HG03432 (cell line): ENCODE measurements around the gene ZNF236.
A peak's percentile ranks its signal among the peaks of the same experiment; 100 is the strongest.

Experiments
- ATAC-seq: cut with Tn5 transposase; IDR thresholded peaks from one replicate; pipeline ENCODE4 v1.9.1; 2021; ENCODE audit warnings: mild to moderate bottlenecking, moderate library complexity; ENCODE audit not compliant: unreplicated experiment

The ZNF236 gene

DNA sequence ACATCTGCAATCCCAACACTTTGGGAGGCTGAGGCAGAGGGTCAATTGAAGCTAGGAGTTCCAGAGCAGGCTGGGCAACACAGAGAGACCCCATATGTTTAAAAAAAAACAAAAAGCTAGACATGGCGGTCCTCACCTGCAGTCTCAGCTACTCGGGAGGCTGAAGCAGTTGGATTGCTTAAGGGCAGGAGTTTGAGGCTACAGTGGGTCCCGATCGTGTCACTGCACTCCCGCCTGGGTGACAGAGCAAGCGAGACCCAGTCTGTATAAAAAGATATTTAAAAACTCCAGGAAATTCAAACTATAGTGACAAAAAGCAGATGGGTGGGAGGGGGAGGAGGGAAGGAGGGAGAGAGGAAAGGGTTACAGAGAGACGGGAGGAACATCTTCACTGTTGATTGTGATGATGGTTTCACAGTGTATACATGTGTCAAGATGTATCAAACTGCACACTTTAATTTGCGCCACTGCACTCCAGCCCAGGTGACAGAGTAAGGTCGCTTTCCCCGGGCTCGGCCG, 942 bp upstream of the ZNF236 start:
- no peak for ATAC-seq

DNA sequence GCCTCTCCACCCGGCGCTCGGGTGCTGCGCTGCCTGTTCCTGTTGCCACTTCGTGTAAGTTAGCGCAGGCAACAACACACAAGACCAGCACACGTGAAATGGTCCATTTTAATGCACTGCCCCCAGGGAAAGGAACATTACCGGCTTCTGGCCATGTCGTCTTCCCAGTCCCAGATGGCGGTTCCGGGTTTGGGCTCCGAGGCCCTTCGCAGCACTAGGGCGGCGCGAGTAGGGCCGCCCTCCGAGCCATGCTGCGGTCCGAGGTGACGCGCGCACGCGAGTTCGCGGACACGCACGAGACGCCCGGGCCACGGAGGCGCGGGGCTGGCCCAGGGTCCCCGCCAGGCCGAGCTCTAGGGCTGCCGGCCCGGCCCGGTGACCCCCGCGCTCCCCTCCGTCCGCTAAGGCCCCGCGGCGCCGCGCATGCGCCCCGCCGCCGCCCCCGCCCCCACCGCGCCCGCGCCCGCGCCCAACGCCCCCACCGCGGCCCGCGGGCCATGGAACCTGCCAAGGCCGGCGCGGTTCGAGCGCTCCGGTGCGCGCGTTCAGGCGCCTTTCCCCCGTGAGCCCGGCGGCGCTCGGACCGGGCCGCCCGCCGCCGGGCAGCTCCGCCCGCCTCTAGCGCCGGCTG, 367 bp upstream of the ZNF236 start:
- peak; percentile 51 for ATAC-seq

DNA sequence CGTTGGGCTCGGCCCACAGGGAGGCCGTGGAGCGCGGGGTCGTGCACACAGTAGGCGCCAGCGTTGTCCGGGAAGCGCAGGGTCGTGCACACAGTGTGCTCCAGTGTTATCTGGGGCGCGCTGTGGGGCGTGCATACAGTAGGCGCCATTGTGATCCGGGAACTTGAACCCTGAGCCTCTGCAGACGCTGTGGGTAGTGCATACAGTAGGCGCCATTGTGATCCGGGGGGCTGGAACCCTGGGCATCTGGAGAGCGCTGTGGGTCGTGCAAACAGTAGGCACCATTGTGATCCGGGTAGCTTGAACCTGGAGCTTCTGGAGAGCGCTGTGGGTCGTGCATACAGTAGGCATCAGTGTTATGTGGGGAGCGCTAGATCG, 793 bp downstream of the ZNF236 start:
- ATAC-seq = no peak

DNA sequence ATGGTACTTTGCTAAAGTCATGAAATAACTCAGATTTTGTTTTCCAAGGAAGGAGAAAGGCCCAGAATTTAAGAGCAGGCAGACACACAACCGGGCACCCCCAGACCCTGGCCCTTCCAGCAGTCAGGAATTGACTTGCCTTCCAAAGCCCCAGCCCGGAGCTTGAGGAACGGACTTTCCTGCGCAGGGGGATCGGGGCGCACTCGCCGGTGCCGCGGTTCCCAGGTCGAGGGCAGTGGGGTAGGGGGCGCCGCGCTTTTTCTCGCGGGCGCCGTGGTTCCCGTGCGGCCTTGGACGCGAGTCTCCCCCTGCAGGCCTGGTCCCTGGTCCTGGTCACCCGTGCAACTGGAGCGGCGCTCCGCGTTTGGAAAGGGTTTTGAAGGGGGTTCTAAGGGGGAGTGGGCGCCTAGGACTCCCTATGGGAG, 1.2 kb downstream of the ZNF236 start:
- ATAC-seq = no peak

DNA sequence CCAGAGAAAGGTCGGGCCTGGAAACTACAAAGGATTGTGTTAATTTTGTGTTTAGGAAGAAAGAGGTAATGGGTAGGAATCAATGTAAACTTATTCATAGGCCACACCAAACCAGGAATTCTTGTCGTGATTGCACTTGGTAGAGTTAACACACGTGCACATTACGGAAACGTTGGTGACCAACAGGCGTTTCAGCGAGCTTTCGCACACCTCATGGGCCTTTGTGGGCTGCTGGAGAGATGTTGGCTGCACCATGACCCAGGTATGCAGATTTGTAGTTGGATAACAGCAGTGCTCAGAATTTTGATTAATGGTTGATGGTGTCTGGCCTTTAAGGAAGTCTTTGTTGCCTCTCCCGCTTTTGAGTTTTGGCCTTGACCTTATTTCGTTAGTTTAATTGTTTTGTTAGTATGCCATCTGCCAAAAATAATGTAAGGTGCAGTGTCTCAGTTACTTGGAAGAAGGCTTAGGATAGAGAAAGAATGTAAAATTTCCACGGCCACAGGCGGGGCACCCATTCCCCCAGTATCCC, 1.9 kb downstream of the ZNF236 start:
- ATAC-seq = no peak

DNA sequence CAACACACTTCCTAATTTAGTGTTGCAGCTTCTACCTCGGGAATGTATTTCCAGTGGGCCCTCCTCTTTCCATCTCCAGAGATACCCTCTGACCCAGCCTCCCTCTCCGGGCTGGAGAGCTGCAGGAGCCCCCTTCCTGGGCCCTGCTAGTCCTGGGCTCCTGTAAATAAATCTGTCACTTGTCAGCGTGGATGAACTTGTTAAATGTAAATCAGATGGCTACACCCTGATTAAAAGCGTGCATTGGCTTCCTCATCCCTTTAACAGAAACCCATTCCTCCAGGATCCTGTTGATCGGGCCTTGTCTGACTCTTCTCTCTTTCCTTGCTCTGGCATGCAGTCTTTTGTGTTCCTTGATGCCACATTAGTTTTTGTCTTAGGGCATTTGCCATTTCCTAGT, 2.4 kb downstream of the ZNF236 start:
- ATAC-seq = no peak

DNA sequence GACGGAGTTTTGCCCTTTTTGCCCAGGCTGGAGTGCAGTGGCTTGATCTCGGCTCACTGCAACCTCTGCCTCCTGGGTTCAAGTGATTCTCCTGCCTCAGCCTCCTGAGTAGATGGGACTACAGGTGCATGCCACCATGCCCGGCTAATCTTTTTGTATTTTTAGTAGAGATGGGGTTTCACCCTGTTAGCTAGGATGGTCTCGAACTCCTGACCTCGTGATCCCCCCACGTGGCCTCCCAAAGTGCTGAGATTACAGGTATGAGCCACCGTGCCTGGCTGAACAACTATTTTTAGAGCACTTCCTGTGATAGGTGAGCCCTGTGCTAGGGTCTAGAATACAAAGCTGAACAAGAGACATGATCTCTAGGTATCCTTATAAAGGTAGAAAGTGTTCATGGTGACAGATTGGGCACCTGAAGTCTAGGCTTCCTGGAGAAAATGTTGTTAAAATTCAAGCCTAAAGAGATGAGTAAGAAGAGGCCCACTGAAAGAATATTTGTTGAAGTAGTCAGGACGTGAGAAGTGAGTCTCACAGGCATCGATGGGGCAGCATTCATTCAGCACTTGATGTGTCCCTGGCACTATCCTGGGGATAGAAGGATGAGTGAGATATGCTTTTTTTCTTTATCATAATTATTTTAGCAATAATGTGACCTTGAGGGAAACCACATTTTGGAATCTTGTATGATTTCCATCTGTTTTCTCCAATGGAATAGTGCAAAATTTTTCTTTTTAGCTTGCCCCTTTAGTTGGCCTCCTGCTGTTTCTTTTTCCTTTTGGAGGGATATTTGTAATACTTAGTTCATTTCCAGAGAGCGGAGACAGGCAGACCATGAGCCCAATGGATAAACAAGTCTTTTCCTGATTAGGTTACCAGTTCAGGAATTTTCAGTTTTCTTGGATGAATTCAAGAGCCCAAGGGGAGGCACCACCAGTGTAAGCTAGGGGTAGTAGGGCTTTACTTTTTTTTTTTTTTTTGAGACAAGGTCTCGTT, 5.1 kb downstream of the ZNF236 start:
- ATAC-seq = no peak

DNA sequence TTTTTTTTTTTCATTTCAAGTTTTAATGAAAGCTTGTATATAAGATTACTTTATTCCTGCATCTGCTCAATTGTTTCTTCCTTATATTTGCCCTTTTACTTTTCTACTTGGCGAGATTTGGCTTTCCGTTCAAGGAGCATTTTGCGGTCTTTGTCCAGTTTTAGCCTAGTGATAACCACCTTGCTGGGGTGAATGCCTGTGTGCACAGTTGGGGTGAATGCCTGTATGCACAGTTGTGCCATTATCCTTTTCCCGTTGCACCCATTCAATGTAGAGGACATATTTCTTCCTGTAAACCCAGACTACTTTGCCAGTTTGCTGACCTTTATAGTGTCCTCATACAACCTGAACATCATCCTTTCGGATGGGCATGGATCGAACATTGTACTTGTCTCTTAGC, 12.0 kb downstream of the ZNF236 start:
- ATAC-seq = no peak

DNA sequence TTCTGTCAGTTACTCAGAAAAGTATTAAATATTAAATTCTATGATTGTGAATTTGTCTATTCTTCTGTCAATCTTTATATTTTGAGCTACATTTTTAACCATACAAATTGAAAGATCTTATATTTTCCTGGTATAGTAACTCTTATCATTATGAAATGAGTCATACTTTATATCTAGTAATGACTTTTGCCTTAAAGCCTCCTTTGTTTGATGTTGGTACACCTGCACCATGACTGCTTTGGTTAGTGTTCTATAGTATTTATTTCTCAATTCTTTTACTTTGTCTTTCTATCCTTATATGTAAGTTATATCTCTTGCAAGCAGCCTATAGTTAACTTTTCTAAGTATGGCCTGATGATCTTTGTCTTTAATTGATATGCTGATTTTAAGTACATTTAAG, 13.0 kb downstream of the ZNF236 start:
- no peak for ATAC-seq

DNA sequence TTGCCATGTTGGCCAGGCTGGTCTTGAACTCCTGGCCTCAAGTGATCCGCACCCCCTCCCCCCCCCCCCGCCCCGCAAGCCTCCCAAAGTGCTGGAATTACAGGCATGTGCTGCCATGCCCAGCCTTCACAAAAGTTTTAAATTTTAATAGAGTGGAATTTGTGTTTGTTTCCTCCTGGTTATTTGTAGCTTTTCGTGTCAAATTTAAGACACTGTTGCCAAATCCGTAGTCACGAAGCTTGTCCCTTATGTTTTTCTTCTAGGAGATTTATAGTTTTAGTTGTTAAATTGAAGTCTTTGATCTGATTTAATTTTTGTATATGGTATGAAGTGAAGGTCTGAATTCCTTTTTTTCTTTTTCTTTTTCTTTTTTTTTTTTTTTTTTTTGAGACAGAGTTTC, 14.7 kb downstream of the ZNF236 start:
- ATAC-seq = no peak

DNA sequence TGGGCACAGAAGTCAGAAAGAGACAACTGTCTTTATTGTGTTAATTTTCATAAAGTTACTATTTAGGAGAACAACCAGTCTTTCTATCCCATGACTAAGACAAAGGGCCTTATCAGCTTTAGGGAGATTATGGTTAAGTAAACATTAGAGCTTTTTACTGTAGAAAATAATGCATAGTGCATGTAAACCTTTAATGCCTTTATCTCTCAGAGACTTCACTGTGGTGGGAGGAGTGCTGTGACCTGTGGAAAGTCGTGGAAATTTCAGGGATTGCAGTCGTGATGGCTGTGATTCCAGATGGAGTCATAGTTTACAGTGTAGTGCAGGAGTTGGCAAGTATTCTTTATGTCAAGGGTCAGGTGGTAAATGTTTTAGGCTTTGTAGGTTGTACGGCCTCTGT, 15.8 kb downstream of the ZNF236 start:
- ATAC-seq = no peak

DNA sequence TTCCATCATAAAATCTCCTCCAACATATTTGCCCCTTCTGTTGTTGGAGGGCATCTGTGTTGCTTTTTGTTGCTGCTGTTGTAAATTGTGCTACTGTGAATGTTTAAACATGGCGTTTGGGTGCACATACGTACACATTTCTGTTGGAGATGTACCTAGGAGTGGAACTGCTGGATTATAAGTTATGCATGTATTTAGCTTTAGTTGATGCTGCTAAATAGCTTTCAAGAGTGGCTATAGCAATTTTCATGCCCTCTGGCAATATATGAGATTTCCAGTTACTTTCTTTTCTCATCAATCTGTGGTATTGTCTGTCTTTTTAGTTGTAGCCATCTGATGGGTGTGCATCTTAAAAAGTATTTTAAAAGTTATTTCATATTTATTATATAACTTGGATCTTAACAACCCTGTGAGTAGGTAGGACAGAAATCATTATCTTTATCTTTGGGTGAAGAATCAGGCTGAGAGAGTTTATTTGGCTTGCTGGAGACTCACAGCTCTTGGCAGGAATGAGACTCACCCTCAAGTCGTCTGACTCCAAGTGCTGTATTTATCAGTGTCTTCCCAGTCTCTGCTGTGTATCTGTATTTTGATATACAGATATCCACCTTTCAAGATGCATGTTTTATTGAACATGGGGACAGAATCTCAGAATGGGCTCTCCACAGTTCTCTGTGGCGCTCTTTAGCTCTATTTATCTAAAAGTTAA, 16.9 kb downstream of the ZNF236 start:
- no peak for ATAC-seq

DNA sequence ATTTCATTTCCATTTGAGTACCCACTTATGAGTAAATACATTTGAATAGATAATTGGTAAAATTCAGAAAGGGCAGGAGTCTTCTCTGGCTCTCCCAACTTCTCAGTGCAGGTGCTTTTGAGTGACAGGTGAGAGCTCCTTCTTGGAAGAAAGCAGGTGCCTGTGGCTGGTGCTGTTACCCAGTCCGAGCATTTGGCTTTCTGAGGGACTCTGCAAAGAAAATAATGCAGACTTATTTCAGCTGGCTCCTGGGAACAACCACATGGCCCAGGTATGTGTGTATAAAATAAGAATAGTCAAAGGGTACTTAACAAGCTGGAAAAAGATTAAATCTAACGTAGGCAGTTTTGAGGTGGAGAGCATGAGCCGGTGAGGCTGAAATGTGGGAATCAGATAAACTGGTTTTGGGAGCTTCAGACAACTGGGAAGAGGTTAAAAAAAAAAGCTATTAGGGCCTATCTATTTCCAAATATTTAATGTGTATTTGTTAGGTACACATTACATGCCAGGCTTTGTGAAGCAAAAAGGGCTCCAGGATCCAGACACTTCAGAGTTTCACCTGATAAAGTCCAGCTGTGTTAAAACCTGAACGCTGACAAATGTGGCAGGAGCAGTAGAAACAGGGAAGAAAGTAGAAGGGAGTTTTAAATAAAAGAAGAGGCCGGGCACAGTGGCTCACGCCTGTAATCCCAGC, 20.6 kb downstream of the ZNF236 start:
- ATAC-seq = no peak

DNA sequence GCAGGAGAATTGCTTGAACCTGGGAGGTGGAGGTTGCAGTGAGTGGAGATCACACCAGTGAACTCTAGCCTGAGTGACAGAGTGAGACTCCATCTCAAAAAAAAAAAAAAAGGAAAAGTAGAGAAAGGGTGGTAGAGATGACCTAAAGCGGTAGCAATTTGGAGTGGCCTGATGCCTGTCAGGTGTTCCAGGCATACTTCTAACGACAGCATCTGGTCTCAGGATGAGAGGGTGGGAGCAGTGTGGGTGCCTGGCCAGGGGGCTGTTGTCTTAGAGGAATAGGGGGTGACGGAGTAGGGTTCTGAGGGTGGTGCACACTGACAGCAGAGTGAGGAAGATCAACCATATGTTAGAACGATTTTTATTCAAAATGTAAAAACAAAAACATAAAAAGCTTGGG, 21.8 kb downstream of the ZNF236 start:
- ATAC-seq = no peak

DNA sequence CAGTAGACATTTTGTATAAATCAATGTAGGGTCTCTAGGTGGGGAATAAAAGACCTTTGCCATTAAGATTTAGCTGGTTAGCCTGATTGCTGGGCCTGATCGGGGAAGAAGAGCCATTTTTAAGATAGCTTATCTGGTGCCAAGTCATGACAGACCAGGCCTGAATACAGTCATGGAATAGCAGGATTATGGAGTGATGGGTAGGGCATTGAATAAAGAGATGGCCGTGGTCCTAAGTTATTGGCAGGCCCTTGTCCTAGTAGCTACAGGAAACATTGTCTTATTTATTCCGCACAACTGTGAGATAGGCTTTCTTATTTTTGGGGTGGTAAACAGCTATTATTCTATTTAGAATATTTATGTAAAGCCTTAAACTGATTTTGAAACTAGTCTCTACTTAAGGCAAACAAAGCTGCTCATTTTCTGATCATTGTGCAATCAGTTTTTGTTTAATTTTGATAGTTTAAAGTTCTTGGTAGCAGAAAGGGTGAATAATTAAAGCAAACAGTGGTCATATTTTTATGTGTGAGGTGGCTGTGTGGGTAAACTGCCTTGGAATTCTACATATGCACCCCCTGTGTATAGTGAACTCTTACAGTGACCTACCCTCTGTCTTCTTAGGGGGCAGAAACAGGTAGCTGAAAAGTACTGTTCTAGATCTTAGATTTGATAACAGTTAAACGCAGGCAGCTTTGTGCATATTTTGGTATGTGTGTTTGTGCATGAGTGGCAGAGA, 22.6 kb downstream of the ZNF236 start:
- ATAC-seq = no peak

DNA sequence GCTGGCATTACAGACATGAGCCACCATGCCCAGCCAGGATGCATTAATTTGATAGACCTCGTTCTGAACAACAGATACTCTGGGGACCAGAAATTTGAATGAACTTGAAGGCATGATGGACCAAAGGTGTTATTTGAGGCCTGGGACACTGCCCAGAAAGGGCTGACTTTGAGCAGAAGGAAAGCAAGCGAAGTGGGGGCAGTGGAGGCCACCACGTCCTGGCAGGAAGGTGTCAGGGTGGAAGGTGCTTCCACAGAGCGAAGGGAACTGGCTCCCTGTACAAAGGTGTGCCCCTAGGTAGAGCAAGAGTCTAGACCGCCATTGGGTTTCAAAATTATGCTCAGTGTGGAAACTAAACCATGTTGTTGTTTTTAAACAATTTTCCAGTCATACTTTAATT, 23.9 kb downstream of the ZNF236 start:
- ATAC-seq = no peak

DNA sequence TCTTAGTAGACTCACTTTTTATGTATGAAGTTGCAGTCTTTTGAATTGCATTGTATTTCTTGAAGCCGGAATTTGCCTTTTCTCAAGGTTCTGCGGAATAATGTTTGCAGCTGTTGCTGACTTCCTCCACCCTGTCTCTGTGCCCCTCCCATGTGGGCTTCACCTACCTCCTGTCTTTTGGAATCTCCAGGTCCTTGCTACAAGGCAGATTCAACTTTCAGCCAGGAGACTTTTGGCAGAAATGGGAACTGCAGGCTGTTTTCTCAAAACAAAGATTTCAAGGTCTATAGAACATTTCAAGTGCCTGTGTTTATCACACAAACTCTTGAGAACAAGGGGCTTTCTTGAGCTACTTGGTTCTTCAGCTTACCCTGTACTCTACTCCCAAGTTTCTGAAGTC, 25.6 kb downstream of the ZNF236 start:
- no peak for ATAC-seq

DNA sequence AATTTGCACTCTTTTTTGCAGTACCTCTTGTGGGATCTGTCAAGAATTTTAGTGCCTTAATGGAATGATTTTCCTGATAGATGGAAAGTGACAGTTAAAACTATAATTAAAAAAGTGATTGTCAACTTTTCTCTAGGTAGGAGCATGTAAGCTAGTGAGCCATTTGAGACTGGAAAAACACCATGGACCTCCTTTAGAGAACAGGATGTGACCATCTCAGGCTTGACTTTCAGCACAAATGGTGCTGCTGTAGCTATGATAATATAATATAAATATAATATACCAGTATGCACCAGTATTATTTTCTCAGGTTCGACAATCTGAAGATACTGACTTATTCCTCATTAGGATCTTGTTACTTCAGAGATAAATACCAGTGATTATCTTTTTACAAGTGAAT, 27.8 kb downstream of the ZNF236 start:
- no peak for ATAC-seq

DNA sequence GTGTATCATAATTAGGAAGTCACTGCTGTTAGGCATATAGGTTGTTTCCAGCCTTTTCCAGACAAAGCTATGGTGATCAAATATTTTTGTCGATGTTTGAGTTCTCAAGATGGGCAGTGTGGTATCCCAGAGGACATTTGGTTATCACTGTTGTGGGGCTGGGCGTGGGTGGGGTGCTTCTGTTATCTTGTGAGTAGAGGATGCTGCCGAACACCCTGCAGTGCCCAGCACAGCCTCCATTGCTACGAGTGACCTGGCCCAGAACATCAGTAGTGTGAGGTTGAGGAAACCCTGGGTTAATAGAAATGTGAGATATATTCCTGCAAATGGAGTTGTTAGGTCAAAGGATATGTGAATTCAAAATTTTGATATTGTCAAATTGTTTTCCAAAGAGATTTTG, 33.2 kb downstream of the ZNF236 start:
- ATAC-seq = no peak

DNA sequence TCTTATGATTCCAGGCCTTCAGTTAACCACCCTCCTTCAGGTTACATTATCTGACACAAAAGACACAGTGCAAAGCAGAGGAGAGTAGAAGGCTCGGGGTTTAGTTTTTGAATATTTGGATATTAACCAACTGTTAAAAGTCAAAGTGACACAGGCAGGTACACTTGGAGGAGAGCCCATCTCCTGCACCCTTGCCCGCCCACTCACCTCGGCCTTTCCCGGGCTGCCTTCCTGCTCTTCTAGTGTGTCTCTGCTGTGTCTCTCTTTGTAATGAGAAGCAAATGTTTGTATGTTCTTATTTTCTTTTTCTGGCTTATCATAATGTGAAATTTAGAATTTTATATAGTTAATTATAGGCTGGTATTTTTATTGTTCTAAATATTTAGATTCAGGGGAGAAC, 35.1 kb downstream of the ZNF236 start:
- ATAC-seq = no peak
